ENCODE measurements around the gene FCGBP. TPM values are rescaled to one million over a fixed set of nuclear protein-coding genes. Genes with fewer than 3 reads are reported as not detected.

FCGBP gene
- total RNA-seq, 1 experiment from 2014 or later = 8.7 TPM

GRCh38 chr19:39923862-39924261 lies 10.6 kb downstream of the FCGBP start:
- Histone ChIP-seq H3K4me3 (ENCODE audit: low read depth, low read length, poor library complexity, severe bottlenecking) (no peak overlapping the region), H3K4me1 (ENCODE audit: insufficient read depth, low read length, poor library complexity, severe bottlenecking) (no peaks in the 10 kb centered on the region), H3K27me3 (replicated peaks; ENCODE audit: insufficient read depth, low read depth, low read length, poor library complexity) (no peaks in the 10 kb centered on the region), H3K27ac (ENCODE audit: low read depth, low read length, poor library complexity, severe bottlenecking) (no peak overlapping the region), H3K36me3 (ENCODE audit: insufficient read depth, low read length, poor library complexity, severe bottlenecking) (peaks cover 7% of the 10 kb centered on the region), H3K9me3 (ENCODE audit: low read depth, low read length, poor library complexity, severe bottlenecking) (no peaks in the 10 kb centered on the region)
- TF ChIP-seq EZH2 (IDR thresholded peaks at IDR 0.05; ENCODE audit: borderline replicate concordance, low read depth, low read length, poor library complexity, severe bottlenecking) = no peak
- TF ChIP-seq CTCF (conservative IDR thresholded peaks at IDR 0.05; ENCODE audit: low read depth, low read length) = no peak
- intact Hi-C loops (cut with micrococcal nuclease; ENCODE audit: unreplicated experiment) = no loop called here
- CTCF ChIA-PET = no interaction called here
- no TSS peak for BruUV-seq (replicated peaks)
- DNase-seq (ENCODE audit: low spot score) = no peak
- POLR2A ChIA-PET (ENCODE audit: low non-redundant PET) = no interaction called here

DNA sequence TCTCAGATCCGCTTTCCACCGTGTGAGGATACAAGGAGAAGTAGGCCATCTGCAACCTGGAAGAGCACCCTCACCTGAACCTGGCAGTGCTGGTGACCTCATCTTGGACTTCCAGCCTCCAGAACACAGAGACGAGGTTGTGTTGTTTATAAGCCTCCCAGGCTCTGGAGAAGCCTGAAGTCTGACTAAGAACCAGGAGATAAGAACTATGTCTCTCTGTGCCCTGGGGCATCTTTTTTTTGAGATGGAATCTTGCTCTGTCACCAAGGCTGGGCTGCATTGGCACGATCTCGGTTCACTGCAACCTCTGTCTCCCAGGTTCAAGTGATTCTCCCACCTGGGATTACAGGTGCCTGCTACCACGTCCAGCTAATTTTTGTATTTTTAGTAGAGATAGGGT lies 14.5 kb downstream of the FCGBP start:
- TF ChIP-seq CTCF (conservative IDR thresholded peaks at IDR 0.05; ENCODE audit: low read depth, low read length) (no peak), EZH2 (IDR thresholded peaks at IDR 0.05; ENCODE audit: borderline replicate concordance, low read depth, low read length, poor library complexity, severe bottlenecking) (no peak)
- no peak overlapping the region for H3K27ac ChIP-seq (ENCODE audit: low read depth, low read length, poor library complexity, severe bottlenecking)
- H3K4me1 ChIP-seq (ENCODE audit: insufficient read depth, low read length, poor library complexity, severe bottlenecking) = no peaks in the 10 kb centered on the region
- ChIA-PET CTCF (no interaction called here), POLR2A (ENCODE audit: low non-redundant PET) (no interaction called here)
- intact Hi-C loops (cut with micrococcal nuclease; ENCODE audit: unreplicated experiment) = no loop called here
- no peak overlapping the region for H3K4me3 ChIP-seq (ENCODE audit: low read depth, low read length, poor library complexity, severe bottlenecking)
- DNase-seq (ENCODE audit: low spot score) = no peak
- BruUV-seq (replicated peaks) = no TSS peak
- no peaks in the 10 kb centered on the region for H3K9me3 ChIP-seq (ENCODE audit: low read depth, low read length, poor library complexity, severe bottlenecking)
- H3K36me3 ChIP-seq (ENCODE audit: insufficient read depth, low read length, poor library complexity, severe bottlenecking) = no peaks in the 10 kb centered on the region
- H3K27me3 ChIP-seq (replicated peaks; ENCODE audit: insufficient read depth, low read depth, low read length, poor library complexity) = no peaks in the 10 kb centered on the region

GRCh38 chr19:39918183-39918651 lies 16.2 kb downstream of the FCGBP start:
- H3K27me3 ChIP-seq (replicated peaks; ENCODE audit: insufficient read depth, low read depth, low read length, poor library complexity) = no peaks in the 10 kb centered on the region
- no TSS peak for BruUV-seq (replicated peaks)
- no peak for DNase-seq (ENCODE audit: low spot score)
- TF ChIP-seq CTCF (conservative IDR thresholded peaks at IDR 0.05; ENCODE audit: low read depth, low read length) (no peak), EZH2 (IDR thresholded peaks at IDR 0.05; ENCODE audit: borderline replicate concordance, low read depth, low read length, poor library complexity, severe bottlenecking) (no peak)
- H3K36me3 ChIP-seq (ENCODE audit: insufficient read depth, low read length, poor library complexity, severe bottlenecking) = peaks cover 6% of the 10 kb centered on the region
- H3K4me1 ChIP-seq (ENCODE audit: insufficient read depth, low read length, poor library complexity, severe bottlenecking) = no peaks in the 10 kb centered on the region
- H3K9me3 ChIP-seq (ENCODE audit: low read depth, low read length, poor library complexity, severe bottlenecking) = no peaks in the 10 kb centered on the region
- ChIA-PET CTCF (no interaction called here), POLR2A (ENCODE audit: low non-redundant PET) (no interaction called here)
- no peak overlapping the region for H3K27ac ChIP-seq (ENCODE audit: low read depth, low read length, poor library complexity, severe bottlenecking)
- H3K4me3 ChIP-seq (ENCODE audit: low read depth, low read length, poor library complexity, severe bottlenecking) = no peak overlapping the region
- intact Hi-C loops (cut with micrococcal nuclease; ENCODE audit: unreplicated experiment) = no loop called here

All from A673 (cell line).